GM12891 (cell line): ENCODE measurements around the gene ARL8B.

Experiments
- POLR2A ChIP-seq: IDR thresholded peaks from 2 replicates; pipeline ENCODE4 v1.6.1; 2011; ENCODE audit warnings: low read depth, low read length, control low read depth
- POLR2AphosphoS5 ChIP-seq: IDR thresholded peaks from 2 replicates; pipeline ENCODE4 v1.6.1; 2011; ENCODE audit warnings: low read depth, low read length, control low read depth
- SPI1 ChIP-seq: IDR thresholded peaks from 2 replicates; pipeline ENCODE4 v1.6.1; 2011; ENCODE audit warnings: low read depth, low read length, control low read depth
- TAF1 ChIP-seq: IDR thresholded peaks from 2 replicates; pipeline ENCODE4 v1.6.1; 2011; ENCODE audit warnings: low read depth, low read length, control low read depth

- no peak for TF ChIP-seq POLR2AphosphoS5
- TF ChIP-seq SPI1 = no peak
- no peak for TF ChIP-seq POLR2A
- no peak for TF ChIP-seq TAF1
These were observed 17.0 kb upstream of the ARL8B start for GRCh38 chr3:5105050-5105449.
